ENCODE data around the gene SUN2.
A peak's percentile ranks its signal among the peaks of the same experiment; 100 is the strongest.

The SUN2 gene

DNA sequence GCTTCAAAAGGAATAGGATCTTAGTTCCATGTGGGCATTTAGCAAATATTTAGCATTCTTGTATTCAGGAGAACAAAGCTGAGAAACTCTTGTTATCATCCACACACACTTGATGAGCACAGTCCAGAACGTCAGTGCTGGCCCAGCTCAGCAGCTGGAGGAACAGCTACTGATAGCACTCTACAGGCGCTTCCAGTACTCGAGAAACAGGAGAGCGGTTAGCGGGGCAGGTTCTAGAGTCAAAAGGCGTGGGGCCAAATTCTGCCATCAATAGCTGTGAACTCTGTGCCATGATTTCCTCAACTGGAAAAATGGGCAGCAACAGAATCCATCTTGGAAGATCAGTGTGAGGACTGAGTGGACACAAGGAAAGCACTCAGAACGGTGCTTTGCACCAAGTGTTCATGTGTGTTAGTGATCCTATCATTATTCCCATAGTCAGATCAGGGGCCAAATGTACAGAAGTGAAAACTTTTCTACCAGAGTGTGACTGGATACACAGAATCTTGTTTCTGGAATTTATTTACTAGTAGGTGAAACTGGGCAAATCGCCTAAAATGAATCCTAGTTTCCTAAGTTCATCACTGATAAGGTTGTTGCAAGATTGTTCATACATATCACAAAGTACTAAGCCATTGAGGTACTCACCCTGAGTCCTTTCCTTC is 58.2 kb downstream of the SUN2 start:
- DNase-seq (no peak), ATAC-seq (no peak)

- ATAC-seq (peak; percentile 52), DNase-seq (no peak)
These were observed 59.0 kb downstream of the SUN2 start for GRCh38 chr22:38696606-38697424.

DNA sequence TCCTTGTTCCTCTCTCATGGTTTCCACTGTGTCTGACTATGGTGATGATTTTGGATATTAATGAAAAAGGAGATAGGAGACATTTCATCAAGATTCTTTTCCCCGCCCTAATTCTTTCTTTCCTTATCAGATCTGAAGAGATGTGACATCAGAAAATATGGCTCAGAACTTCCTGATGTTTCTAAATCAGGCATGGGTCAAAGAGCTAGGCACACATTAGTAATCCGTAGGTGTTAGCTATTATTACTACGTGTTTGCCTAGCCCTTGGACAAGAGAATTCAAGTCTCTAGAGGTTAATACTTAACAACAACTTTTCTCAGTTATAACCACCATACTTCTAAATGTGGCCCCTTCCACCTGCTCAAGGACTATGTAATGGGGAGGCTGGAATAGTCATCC is 60.9 kb downstream of the SUN2 start:
- ATAC-seq (no peak), DNase-seq (no peak)

GRCh38 chr22:38694049-38694448 is 61.7 kb downstream of the SUN2 start:
- DNase-seq: no peak
- no peak for ATAC-seq

DNA sequence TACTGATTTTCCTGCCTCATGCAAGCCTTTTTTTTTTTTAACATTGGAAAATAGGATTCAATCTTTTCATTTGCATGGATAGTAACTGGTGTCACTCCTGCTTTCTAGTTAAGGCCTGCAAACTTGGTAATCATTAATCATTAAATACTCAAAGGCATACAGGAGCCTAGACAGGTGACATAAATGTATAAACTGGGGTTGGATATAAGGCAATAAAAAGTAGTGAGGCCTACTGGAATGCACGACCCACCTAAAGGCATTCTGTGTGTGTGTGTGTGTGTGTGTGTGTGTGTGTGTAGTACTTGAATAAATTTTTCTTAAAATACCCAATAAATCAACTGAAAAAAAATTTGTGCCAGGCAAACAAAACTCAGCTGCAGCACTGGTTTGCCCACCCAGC is 66.1 kb downstream of the SUN2 start:
- ATAC-seq: no peak
- no peak for DNase-seq

DNA sequence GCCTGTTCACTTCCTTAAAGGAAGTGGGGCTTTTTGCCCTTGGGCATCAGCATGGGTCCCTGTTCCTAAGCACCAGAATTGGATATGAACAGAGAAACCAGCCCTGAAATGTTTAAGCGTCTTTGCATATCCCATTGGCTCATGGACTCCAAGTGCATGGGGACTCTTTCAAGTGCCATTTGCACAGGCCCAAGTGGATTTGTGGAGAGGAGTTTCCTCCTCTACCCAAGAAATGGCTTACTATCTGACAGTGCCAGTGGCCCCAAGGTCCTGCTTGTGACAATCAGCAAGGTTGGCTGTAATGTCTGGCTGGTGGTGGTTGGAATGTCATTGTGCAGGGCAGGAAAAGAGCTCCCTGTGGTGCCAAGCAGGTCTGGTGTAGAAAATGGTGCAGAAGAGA is 70.0 kb downstream of the SUN2 start:
- no peak for ATAC-seq
- DNase-seq: no peak

- no peak for DNase-seq
- ATAC-seq: no peak
These were observed 70.9 kb downstream of the SUN2 start for GRCh38 chr22:38684895-38685294.
